Measurements from ENCODE around the gene CD274.

GRCh38 chr9:5443850-5444249, 6.5 kb upstream of the CD274 start:
- TF ChIP-seq CTCF (IDR thresholded peaks at IDR 0.05) (no peak), POLR2A (IDR thresholded peaks at IDR 0.05) (no peak)
